Left kidney (tissue), 1 donor: Measurements from ENCODE around the gene MAP4K5. TPM values are rescaled to one million over a fixed set of nuclear protein-coding genes. Genes with fewer than 3 reads are reported as not detected.

Source experiments
- polyA plus RNA-seq: library from polyadenylated mRNA; unstranded; fragments of 120-200 nt; gene quantifications from one replicate; pipeline ENCODE4 v1.2.1, GENCODE V29; 2013; ENCODE audit not compliant: insufficient read length

MAP4K5 gene
- polyA plus RNA-seq, 1 donor = 66.2 TPM

Other genes with a start within 250 kb of the MAP4K5 start
- gene L2HGDH, start 220.3 kb downstream of the MAP4K5 start, polyA plus RNA-seq = 12.6 TPM
- gene DMAC2L, start 220.2 kb downstream of the MAP4K5 start, polyA plus RNA-seq = 33.1 TPM
- 8.6 TPM for gene CDKL1, start 135.7 kb downstream of the MAP4K5 start, polyA plus RNA-seq
- 8.4 TPM for gene ATL1, start 27.6 kb upstream of the MAP4K5 start, polyA plus RNA-seq
- 38.8 TPM for gene SAV1, start 135.7 kb upstream of the MAP4K5 start, polyA plus RNA-seq